ENCODE data around the gene ZNF341. TPM values are rescaled to one million over a fixed set of nuclear protein-coding genes. Genes with fewer than 3 reads are reported as not detected.

The ZNF341 gene
- polyA plus RNA-seq, 1 donor (not counting 4 experiments of a cell fraction or from before 2014, with no cell fraction given) = 1.7 TPM

DNA sequence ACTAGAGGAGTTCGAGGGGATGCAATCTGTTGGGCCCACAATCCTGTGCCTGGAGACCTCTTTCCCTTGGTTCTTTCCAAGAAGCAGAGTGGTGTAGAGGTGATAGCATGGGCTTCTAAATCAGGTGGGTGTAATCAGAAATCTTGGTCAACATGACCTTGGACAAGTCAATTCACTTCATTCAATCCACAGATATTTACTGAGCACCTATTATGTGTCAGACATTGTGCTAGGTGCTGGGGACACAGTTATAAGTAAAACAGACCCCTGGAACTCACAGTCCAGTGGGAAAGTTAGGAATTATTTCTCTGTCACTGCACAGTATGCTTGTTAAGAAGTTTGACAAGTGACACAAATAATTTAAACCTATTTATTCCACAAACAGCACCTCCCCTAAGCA is 42.3 kb upstream of the ZNF341 start:
- Histone ChIP-seq H3K4me3 (ENCODE audit: control insufficient read depth in 2 of 3, extremely low read depth in 1 of 3, insufficient read depth in 2 of 3, low read depth in 1 of 3, low read length in 3 of 3) (no peak overlapping the region), H3K27ac (ENCODE audit: control insufficient read depth, insufficient read depth, low read length) (no peak overlapping the region), H2AFZ (ENCODE audit: control insufficient read depth, low read length) (no peak overlapping the region), H3K9me1 (ENCODE audit: control insufficient read depth, extremely low read depth, insufficient read depth, low read length) (no peaks in the 10 kb centered on the region), H3K4me2 (ENCODE audit: control insufficient read depth, extremely low read depth, insufficient read depth, low read depth, low read length) (no peak overlapping the region), H3K9ac (ENCODE audit: control insufficient read depth, extremely low read depth, insufficient read depth, low read length) (no peak overlapping the region), H3K9me3 (ENCODE audit: control insufficient read depth, low read depth, low read length) (no peaks in the 10 kb centered on the region), H3K79me2 (ENCODE audit: control insufficient read depth, insufficient read depth, low read length) (peaks cover 9% of the 10 kb centered on the region), H3K27me3 (ENCODE audit: control insufficient read depth, extremely low read depth, insufficient read depth, low read length) (no peaks in the 10 kb centered on the region), H3K36me3 (ENCODE audit: control insufficient read depth in 2 of 2, extremely low read depth in 1 of 2, insufficient read depth in 2 of 2, low read length in 2 of 2) (no peaks in the 10 kb centered on the region), H4K20me1 (ENCODE audit: control insufficient read depth, extremely low read depth, insufficient read depth, low read length) (no peaks in the 10 kb centered on the region), H3K4me1 (ENCODE audit: control insufficient read depth, extremely low read depth, insufficient read depth, low read length) (peaks cover 13% of the 10 kb centered on the region)
- DNase-seq (ENCODE audit: low read depth, low spot score) = no peak
- no peak for FAIRE-seq
- dilution Hi-C loops (cut with MboI; ENCODE audit: extremely low pct_ligation_motif_present, low sequenced_read_pairs) = no loop called here
- TF ChIP-seq EZH2 (IDR thresholded peaks at IDR 0.05; ENCODE audit: low read length) = no peak
- TF ChIP-seq, protein P1, sequence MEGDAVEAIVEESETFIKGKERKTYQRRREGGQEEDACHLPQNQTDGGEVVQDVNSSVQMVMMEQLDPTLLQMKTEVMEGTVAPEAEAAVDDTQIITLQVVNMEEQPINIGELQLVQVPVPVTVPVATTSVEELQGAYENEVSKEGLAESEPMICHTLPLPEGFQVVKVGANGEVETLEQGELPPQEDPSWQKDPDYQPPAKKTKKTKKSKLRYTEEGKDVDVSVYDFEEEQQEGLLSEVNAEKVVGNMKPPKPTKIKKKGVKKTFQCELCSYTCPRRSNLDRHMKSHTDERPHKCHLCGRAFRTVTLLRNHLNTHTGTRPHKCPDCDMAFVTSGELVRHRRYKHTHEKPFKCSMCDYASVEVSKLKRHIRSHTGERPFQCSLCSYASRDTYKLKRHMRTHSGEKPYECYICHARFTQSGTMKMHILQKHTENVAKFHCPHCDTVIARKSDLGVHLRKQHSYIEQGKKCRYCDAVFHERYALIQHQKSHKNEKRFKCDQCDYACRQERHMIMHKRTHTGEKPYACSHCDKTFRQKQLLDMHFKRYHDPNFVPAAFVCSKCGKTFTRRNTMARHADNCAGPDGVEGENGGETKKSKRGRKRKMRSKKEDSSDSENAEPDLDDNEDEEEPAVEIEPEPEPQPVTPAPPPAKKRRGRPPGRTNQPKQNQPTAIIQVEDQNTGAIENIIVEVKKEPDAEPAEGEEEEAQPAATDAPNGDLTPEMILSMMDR (optimal IDR thresholded peaks at IDR 0.05 in 1 of 3, IDR thresholded peaks at IDR 0.05 in 1 of 3, conservative IDR thresholded peaks at IDR 0.05 in 1 of 3; ENCODE audit: extremely low read depth in 1 of 3, insufficient read depth in 2 of 3, low read length in 3 of 3) = no peak

- peaks cover 10% of the 10 kb centered on the region for H3K4me1 ChIP-seq (ENCODE audit: control insufficient read depth, extremely low read depth, insufficient read depth, low read length)
- no peaks in the 10 kb centered on the region for H3K9me3 ChIP-seq (ENCODE audit: control insufficient read depth, low read depth, low read length)
- DNase-seq (ENCODE audit: low read depth, low spot score) = no peak
- no peak overlapping the region for H3K27ac ChIP-seq (ENCODE audit: control insufficient read depth, insufficient read depth, low read length)
- H2AFZ ChIP-seq (ENCODE audit: control insufficient read depth, low read length) = no peak overlapping the region
- no peak overlapping the region for H3K9ac ChIP-seq (ENCODE audit: control insufficient read depth, extremely low read depth, insufficient read depth, low read length)
- no peak overlapping the region for H3K4me3 ChIP-seq (ENCODE audit: control insufficient read depth in 2 of 3, extremely low read depth in 1 of 3, insufficient read depth in 2 of 3, low read depth in 1 of 3, low read length in 3 of 3)
- no peaks in the 10 kb centered on the region for H4K20me1 ChIP-seq (ENCODE audit: control insufficient read depth, extremely low read depth, insufficient read depth, low read length)
- peaks cover 6% of the 10 kb centered on the region for H3K79me2 ChIP-seq (ENCODE audit: control insufficient read depth, insufficient read depth, low read length)
- H3K9me1 ChIP-seq (ENCODE audit: control insufficient read depth, extremely low read depth, insufficient read depth, low read length) = no peaks in the 10 kb centered on the region
- no peak overlapping the region for H3K4me2 ChIP-seq (ENCODE audit: control insufficient read depth, extremely low read depth, insufficient read depth, low read depth, low read length)
- no peaks in the 10 kb centered on the region for H3K36me3 ChIP-seq (ENCODE audit: control insufficient read depth in 2 of 2, extremely low read depth in 1 of 2, insufficient read depth in 2 of 2, low read length in 2 of 2)
- TF ChIP-seq EZH2 (IDR thresholded peaks at IDR 0.05; ENCODE audit: low read length) = no peak
- TF ChIP-seq, protein P1 (optimal IDR thresholded peaks at IDR 0.05 in 1 of 3, IDR thresholded peaks at IDR 0.05 in 1 of 3, conservative IDR thresholded peaks at IDR 0.05 in 1 of 3; ENCODE audit: extremely low read depth in 1 of 3, insufficient read depth in 2 of 3, low read length in 3 of 3) = no peak
- no peak for FAIRE-seq
- dilution Hi-C loops (cut with MboI; ENCODE audit: extremely low pct_ligation_motif_present, low sequenced_read_pairs) = no loop called here
- H3K27me3 ChIP-seq (ENCODE audit: control insufficient read depth, extremely low read depth, insufficient read depth, low read length) = no peaks in the 10 kb centered on the region
Observed at GRCh38 chr20:33689973-33690372, 41.8 kb upstream of the ZNF341 start.

Data from keratinocyte (primary cell).